ENCODE data around the gene DOCK8.

DNA sequence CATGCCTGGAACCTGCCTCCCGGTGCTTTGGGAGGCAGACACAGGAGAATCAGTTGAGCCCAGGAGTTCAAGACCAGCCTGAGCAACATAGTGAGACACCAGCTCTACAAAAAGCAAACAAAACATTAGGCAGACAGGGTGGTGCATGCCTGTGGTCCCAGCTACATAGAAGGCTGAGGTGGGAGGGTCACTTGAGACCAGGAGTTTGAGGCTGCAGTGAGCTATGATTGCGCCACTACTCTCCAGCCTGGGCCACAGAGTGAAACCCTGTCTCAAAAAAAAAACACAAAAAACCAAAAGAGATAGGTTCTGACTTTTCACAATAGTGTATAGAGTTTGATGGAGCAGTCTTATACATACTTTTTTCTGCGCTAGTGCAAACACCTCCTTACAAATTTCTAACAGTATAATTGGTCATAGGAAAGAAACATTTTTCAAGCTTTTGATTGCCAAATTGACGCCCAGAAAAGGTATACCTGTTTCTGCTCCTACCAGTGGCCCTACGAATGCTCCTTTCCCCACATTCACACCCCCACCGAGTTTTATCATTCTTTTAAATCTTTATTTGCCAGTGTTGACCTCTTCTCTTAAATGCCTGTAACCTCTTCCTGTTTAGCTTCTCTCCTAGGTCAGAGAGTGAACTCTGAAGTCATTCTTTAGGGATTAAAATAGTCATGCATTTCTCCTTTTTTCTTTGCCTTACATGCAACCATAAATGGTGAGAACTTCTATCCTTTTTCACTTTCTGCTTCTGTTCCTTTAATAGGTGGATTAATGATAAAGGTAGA lies 7.5 kb downstream of the DOCK8 start:
- TF ChIP-seq, protein P1, sequence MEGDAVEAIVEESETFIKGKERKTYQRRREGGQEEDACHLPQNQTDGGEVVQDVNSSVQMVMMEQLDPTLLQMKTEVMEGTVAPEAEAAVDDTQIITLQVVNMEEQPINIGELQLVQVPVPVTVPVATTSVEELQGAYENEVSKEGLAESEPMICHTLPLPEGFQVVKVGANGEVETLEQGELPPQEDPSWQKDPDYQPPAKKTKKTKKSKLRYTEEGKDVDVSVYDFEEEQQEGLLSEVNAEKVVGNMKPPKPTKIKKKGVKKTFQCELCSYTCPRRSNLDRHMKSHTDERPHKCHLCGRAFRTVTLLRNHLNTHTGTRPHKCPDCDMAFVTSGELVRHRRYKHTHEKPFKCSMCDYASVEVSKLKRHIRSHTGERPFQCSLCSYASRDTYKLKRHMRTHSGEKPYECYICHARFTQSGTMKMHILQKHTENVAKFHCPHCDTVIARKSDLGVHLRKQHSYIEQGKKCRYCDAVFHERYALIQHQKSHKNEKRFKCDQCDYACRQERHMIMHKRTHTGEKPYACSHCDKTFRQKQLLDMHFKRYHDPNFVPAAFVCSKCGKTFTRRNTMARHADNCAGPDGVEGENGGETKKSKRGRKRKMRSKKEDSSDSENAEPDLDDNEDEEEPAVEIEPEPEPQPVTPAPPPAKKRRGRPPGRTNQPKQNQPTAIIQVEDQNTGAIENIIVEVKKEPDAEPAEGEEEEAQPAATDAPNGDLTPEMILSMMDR (optimal IDR thresholded peaks at IDR 0.05 in 1 of 3, IDR thresholded peaks at IDR 0.05 in 1 of 3, conservative IDR thresholded peaks at IDR 0.05 in 1 of 3; ENCODE audit: extremely low read depth in 1 of 3, insufficient read depth in 2 of 3, low read length in 3 of 3) = no peak
- no peak for TF ChIP-seq EZH2 (IDR thresholded peaks at IDR 0.05; ENCODE audit: low read length)
